Osteoblast (primary cell): ENCODE results near the gene PANK1. TPM values are rescaled to one million over a fixed set of nuclear protein-coding genes. Genes with fewer than 3 reads are reported as not detected.

ENCODE experiments used
- DNase-seq: peaks from one replicate; pipeline ENCODE4 v3.0.0; 2011; ENCODE audit warnings: low spot score, mixed read lengths; ENCODE audit not compliant: insufficient read length; ENCODE audit errors: missing footprints
- H2AFZ ChIP-seq: 2 replicates; pipeline ENCODE4 v1.6.0; 2011; ENCODE audit warnings: mild to moderate bottlenecking, low read length
- H3K27ac ChIP-seq: 2 replicates; pipeline ENCODE4 v1.5.1; 2011; ENCODE audit warnings: mild to moderate bottlenecking, low read depth, low read length, moderate library complexity
- H3K27me3 ChIP-seq: 2 replicates; pipeline ENCODE4 v1.6.0; 2012; ENCODE audit warnings: mild to moderate bottlenecking, control low read depth, inconsistent platforms, low read length, moderate library complexity; ENCODE audit not compliant: insufficient read depth
- H3K36me3 ChIP-seq: 2 replicates; pipeline ENCODE4 v1.5.1; 2011; ENCODE audit warnings: mild to moderate bottlenecking, low read length, control low read depth, moderate library complexity; ENCODE audit not compliant: insufficient read depth
- H3K4me1 ChIP-seq: 2 replicates; pipeline ENCODE4 v1.5.1; 2011; ENCODE audit warnings: mild to moderate bottlenecking, low read length, control low read depth, moderate library complexity; ENCODE audit not compliant: insufficient read depth
- H3K4me2 ChIP-seq: 2 replicates; pipeline ENCODE4 v1.6.0; 2011; ENCODE audit warnings: mild to moderate bottlenecking, low read length; ENCODE audit not compliant: insufficient read depth
- H3K4me3 ChIP-seq: fragments of 200-600 bp; sonication (generic); 3 replicates; pipeline ENCODE4 v1.5.1; 2012; ENCODE audit warnings: mild to moderate bottlenecking, low read length, inconsistent platforms; ENCODE audit not compliant: insufficient read depth
- H3K79me2 ChIP-seq: 2 replicates; pipeline ENCODE4 v1.6.0; 2012; ENCODE audit warnings: mild to moderate bottlenecking, low read length, control low read depth, inconsistent platforms; ENCODE audit not compliant: insufficient read depth
- H3K9me3 ChIP-seq: 2 replicates; pipeline ENCODE4 v1.5.1; 2011; ENCODE audit warnings: low read depth, low read length, control low read depth
- H4K20me1 ChIP-seq: 2 replicates; pipeline ENCODE4 v1.6.0; 2012; ENCODE audit warnings: mild to moderate bottlenecking, low read length, control low read depth; ENCODE audit not compliant: insufficient read depth
- total RNA-seq: library from RNA; depleted of rRNA; stranded (reverse); fragments of >200 nt; gene quantifications from 2 replicates; pipeline ENCODE4 v1.2.3, GENCODE V29; 2012
- TF ChIP-seq, protein P1 (sequence below): IDR thresholded peaks from 2 replicates; pipeline ENCODE4 v1.5.1; 2011; ENCODE audit warnings: mild to moderate bottlenecking, low read depth, low read length, moderate library complexity; ENCODE audit errors: extremely low read depth

PANK1 gene
- total RNA-seq, 1 donor = 5.8 TPM

DNA sequence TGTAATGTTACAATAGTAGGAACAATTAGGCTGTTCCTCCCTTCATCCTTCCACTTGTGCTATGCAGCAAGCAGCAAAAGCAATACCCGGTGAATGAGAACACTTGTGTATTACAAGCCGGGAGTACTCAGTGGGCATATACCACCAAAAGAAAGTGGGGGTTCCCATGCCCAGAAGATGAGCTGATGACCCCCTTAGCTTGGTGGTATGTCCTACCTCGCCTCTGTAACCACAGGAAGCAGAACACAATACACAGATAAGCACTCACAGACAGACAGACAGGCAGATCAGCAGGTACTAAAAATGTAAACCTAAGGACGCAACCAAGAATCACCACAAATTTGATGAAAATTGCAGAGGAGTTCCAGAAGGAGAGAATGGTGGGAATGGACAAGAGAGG is 40.9 kb upstream of the PANK1 start:
- no peak overlapping the region for H2AFZ ChIP-seq
- no peaks in the 10 kb centered on the region for H4K20me1 ChIP-seq
- no peak overlapping the region for H3K27ac ChIP-seq
- H3K4me1 ChIP-seq = peaks cover 7% of the 10 kb centered on the region
- H3K4me3 ChIP-seq = no peak overlapping the region
- H3K9me3 ChIP-seq = no peaks in the 10 kb centered on the region
- H3K4me2 ChIP-seq = no peak overlapping the region
- TF ChIP-seq, protein P1, sequence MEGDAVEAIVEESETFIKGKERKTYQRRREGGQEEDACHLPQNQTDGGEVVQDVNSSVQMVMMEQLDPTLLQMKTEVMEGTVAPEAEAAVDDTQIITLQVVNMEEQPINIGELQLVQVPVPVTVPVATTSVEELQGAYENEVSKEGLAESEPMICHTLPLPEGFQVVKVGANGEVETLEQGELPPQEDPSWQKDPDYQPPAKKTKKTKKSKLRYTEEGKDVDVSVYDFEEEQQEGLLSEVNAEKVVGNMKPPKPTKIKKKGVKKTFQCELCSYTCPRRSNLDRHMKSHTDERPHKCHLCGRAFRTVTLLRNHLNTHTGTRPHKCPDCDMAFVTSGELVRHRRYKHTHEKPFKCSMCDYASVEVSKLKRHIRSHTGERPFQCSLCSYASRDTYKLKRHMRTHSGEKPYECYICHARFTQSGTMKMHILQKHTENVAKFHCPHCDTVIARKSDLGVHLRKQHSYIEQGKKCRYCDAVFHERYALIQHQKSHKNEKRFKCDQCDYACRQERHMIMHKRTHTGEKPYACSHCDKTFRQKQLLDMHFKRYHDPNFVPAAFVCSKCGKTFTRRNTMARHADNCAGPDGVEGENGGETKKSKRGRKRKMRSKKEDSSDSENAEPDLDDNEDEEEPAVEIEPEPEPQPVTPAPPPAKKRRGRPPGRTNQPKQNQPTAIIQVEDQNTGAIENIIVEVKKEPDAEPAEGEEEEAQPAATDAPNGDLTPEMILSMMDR = no peak
- no peaks in the 10 kb centered on the region for H3K27me3 ChIP-seq
- no peaks in the 10 kb centered on the region for H3K79me2 ChIP-seq
- no peak for DNase-seq
- no peaks in the 10 kb centered on the region for H3K36me3 ChIP-seq

DNA sequence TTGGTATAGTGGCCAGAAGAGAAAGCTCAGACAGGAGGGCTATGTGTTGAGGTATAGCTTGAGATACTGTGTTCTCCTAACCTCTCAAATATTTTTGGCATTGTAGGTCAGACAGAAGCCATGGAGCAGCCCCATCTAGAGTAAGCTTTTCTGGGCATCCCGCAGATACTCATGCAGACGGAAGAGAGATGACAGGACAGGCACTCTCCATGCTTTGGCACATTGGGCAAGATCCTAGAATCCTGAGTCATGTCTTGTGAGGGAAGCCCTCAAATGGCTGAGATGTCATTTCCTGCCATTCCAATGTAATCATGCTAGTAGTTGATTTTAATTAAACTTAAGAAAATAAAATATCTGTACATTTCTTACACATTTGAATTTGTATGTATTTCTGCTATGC is 39.6 kb upstream of the PANK1 start:
- peak; percentile 32 for DNase-seq
- Histone ChIP-seq H3K27me3 (no peaks in the 10 kb centered on the region), H3K9me3 (no peaks in the 10 kb centered on the region)

DNA sequence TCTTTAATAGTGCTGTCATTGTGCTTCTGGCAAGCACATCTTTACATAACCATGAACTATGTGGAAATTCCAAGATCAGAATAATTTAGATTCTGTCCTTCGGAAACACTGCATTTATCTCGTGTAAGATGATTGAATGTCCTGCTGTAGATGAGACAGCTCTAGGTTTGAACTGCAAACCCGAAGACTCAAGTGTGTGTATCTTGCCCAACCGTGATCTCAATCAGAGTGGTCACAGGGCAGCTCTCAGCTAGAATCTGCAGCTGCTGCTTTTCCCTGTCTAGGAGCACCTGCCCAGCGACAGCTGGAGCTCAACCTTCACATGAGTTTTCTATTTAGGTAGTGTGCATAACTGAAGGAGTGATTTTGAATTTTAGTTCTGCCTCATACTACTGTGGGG is 38.8 kb upstream of the PANK1 start:
- TF ChIP-seq, protein P1 = no peak
- no peaks in the 10 kb centered on the region for H3K36me3 ChIP-seq
- H3K27me3 ChIP-seq = no peaks in the 10 kb centered on the region
- H3K4me2 ChIP-seq = no peak overlapping the region
- no peaks in the 10 kb centered on the region for H3K9me3 ChIP-seq
- no peak overlapping the region for H3K4me3 ChIP-seq
- H3K4me1 ChIP-seq = peaks cover 7% of the 10 kb centered on the region
- no peak overlapping the region for H3K27ac ChIP-seq
- no peak for DNase-seq
- no peak overlapping the region for H2AFZ ChIP-seq
- H4K20me1 ChIP-seq = no peaks in the 10 kb centered on the region
- H3K79me2 ChIP-seq = no peaks in the 10 kb centered on the region

More for the DNA sequence above, 39.6 kb upstream of the PANK1 start:
- TF ChIP-seq, protein P1 = no peak
- no peak overlapping the region for H2AFZ ChIP-seq
- no peaks in the 10 kb centered on the region for H3K36me3 ChIP-seq
- peaks cover 7% of the 10 kb centered on the region for H3K4me1 ChIP-seq
- no peak overlapping the region for H3K4me2 ChIP-seq
- no peaks in the 10 kb centered on the region for H4K20me1 ChIP-seq
- no peak overlapping the region for H3K4me3 ChIP-seq
- no peak overlapping the region for H3K27ac ChIP-seq
- no peaks in the 10 kb centered on the region for H3K79me2 ChIP-seq

DNA sequence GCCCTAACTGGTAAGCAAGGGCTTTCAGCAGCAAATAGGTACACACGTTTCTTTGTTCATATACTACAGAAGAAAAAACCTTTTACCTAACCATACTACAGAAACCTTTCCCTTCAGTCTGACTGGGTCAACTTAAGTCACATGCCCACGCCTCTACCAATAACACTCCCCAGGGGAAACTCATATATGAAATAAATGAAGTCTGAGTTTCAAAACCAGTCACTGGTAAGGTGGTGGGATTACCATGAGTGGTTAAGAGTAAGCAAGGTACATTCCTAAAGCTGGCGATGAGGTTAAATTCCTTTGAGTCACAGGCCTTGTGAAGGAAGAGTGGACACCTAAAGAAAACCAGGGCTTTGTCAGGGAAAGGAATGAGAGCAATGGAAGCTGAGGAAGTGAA is 34.9 kb upstream of the PANK1 start:
- no peaks in the 10 kb centered on the region for H3K9me3 ChIP-seq
- H3K79me2 ChIP-seq = no peaks in the 10 kb centered on the region
- H3K4me2 ChIP-seq = no peak overlapping the region
- H2AFZ ChIP-seq = no peak overlapping the region
- H3K4me1 ChIP-seq = peaks cover 6% of the 10 kb centered on the region
- no peaks in the 10 kb centered on the region for H3K27me3 ChIP-seq
- no peak for DNase-seq
- H3K4me3 ChIP-seq = no peak overlapping the region
- no peaks in the 10 kb centered on the region for H3K36me3 ChIP-seq
- H3K27ac ChIP-seq = no peak overlapping the region
- no peaks in the 10 kb centered on the region for H4K20me1 ChIP-seq
- TF ChIP-seq, protein P1 = no peak
